Neural progenitor cell (in vitro differentiated cells): ENCODE data around the gene OR10G6. TPM values are rescaled to one million over a fixed set of nuclear protein-coding genes. Genes with fewer than 3 reads are reported as not detected.

Experiments
- DNase-seq: peaks from one replicate; pipeline ENCODE4 v3.0.0-alpha.2; 2016; ENCODE audit warnings: low spot score
- H2AFZ ChIP-seq: fragments of 200-600 bp; sonication (generic); replicated peaks from 2 replicates; pipeline ENCODE4 v1.6.1; 2016; ENCODE audit warnings: antibody characterized with exemption
- H3F3A ChIP-seq: fragments of 200-600 bp; sonication (generic); 2 replicates; pipeline ENCODE4 v1.6.1; 2016; ENCODE audit warnings: antibody characterized with exemption, low read depth
- H3K27ac ChIP-seq: fragments of 200-600 bp; sonication (generic); 2 replicates; pipeline ENCODE4 v1.5.1; 2016; ENCODE audit warnings: mild to moderate bottlenecking
- H3K27me3 ChIP-seq: fragments of 200-600 bp; sonication (generic); 2 replicates; pipeline ENCODE4 v1.6.1; 2016; ENCODE audit warnings: mild to moderate bottlenecking, moderate library complexity
- H3K36me3 ChIP-seq: fragments of 200-600 bp; sonication (generic); 2 replicates; pipeline ENCODE4 v1.5.1; 2016
- H3K4me1 ChIP-seq: fragments of 200-600 bp; sonication (generic); 2 replicates; pipeline ENCODE4 v1.6.1; 2016; ENCODE audit warnings: mixed run types
- H3K4me2 ChIP-seq: fragments of 200-600 bp; sonication (generic); 2 replicates; pipeline ENCODE4 v1.6.1; 2016
- H3K4me3 ChIP-seq: fragments of 200-600 bp; sonication (generic); 2 replicates; pipeline ENCODE4 v1.5.1; 2016
- H3K79me2 ChIP-seq: fragments of 200-600 bp; sonication (generic); 2 replicates; pipeline ENCODE4 v1.6.1; 2016; ENCODE audit warnings: low read depth
- H3K9ac ChIP-seq: fragments of 200-600 bp; sonication (generic); 2 replicates; pipeline ENCODE4 v1.6.1; 2016
- H3K9me3 ChIP-seq: fragments of 200-600 bp; sonication (generic); 2 replicates; pipeline ENCODE4 v1.5.1; 2016; ENCODE audit warnings: low read depth
- H4K20me1 ChIP-seq: fragments of 200-600 bp; sonication (generic); 2 replicates; pipeline ENCODE4 v1.6.1; 2016; ENCODE audit warnings: low read depth
- H3K27ac Mint-ChIP-seq: 3 replicates; pipeline ENCODE4 v1.8.0; 2021; ENCODE audit warnings: mixed read lengths
- H3K27me3 Mint-ChIP-seq: 2 replicates; pipeline ENCODE4 v1.8.0; 2022; ENCODE audit warnings: low read depth, mild to moderate bottlenecking, inconsistent platforms, moderate library complexity, mixed read lengths; ENCODE audit not compliant: insufficient read depth
- H3K36me3 Mint-ChIP-seq: 3 replicates; pipeline ENCODE4 v1.8.0; 2021; ENCODE audit warnings: mixed read lengths
- H3K4me1 Mint-ChIP-seq: 3 replicates; pipeline ENCODE4 v1.8.0; 2021; ENCODE audit warnings: mixed read lengths
- H3K4me3 Mint-ChIP-seq: 3 replicates; pipeline ENCODE4 v1.8.0; 2021; ENCODE audit warnings: mild to moderate bottlenecking, moderate library complexity, mixed read lengths
- H3K9me3 Mint-ChIP-seq: 3 replicates; pipeline ENCODE4 v1.8.0; 2020; ENCODE audit warnings: mixed read lengths
- EZH2 ChIP-seq: fragments of 200-600 bp; sonication (generic); IDR thresholded peaks from 2 replicates; pipeline ENCODE4 v1.6.1; 2017; ENCODE audit warnings: antibody characterized with exemption, mild to moderate bottlenecking, moderate library complexity
- EZH2phosphoT487 ChIP-seq: fragments of 200-600 bp; sonication (generic); IDR thresholded peaks from 2 replicates; pipeline ENCODE4 v1.6.1; 2017; ENCODE audit warnings: antibody characterized with exemption
- total RNA-seq: library from RNA; depleted of rRNA; stranded (reverse); fragments of >200 nt; gene quantifications from 2 replicates; pipeline ENCODE4 v1.2.3, GENCODE V29; 2015; ENCODE audit warnings: low replicate concordance
- TF ChIP-seq, protein P1 (sequence below): fragments of 200-600 bp; sonication (generic); IDR thresholded peaks from 2 replicates; pipeline ENCODE4 v1.5.1; 2017; ENCODE audit warnings: antibody characterized with exemption, mild to moderate bottlenecking

The OR10G6 gene
- total RNA-seq, 1 donor from 2014 or later = not detected

DNA sequence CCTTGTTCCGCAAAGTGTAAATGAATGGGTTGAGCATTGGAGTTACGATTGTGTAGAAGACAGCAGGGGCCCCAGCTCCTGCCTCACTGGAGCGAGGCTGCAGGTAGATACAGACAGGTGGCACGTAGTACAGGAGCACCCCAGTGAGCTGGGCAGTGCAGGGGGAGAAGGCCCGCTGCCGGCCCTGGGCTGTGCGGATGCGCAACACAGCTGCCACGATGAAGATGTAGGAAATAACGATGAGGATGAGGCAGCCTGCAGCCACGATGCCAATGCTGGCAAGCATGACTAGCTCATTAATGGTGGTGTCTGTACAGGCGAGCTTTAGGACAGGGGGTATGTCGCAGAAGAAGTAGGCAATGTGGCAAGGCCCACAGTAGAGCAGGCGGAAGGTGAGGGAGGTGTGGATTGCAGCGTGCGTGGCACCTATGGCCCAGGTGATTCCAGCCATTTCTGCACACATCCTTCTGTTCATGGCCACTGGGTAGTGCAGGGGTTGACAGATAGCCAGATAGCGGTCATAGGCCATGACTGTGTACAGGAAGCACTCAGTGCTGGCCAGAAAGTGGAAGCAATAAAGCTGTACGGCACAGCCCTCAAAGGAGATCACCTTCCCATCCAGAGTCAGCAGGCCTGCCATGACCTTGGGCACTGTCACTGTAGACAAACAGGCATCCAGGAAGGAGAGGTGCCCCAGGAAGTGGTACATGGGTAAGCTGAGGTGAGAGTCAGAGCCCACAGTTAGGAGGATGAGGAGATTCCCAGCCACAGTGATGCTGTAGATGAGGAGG is 18.0 kb downstream of the OR10G6 start:
- Histone ChIP-seq H3K4me1 (peaks cover 20% of the 10 kb centered on the region), H3K4me3 (no peak overlapping the region), H3K9me3 (no peaks in the 10 kb centered on the region), H3K27me3 (no peaks in the 10 kb centered on the region), H3F3A (peaks cover 7% of the 10 kb centered on the region), H3K4me2 (no peak overlapping the region), H2AFZ (no peak overlapping the region), H3K9ac (no peak overlapping the region), H3K79me2 (no peaks in the 10 kb centered on the region), H4K20me1 (no peaks in the 10 kb centered on the region), H3K36me3 (no peaks in the 10 kb centered on the region), H3K27ac (no peak overlapping the region)
- Mint-ChIP-seq H3K9me3 (peaks cover 3% of the 10 kb centered on the region), H3K27ac (no peak overlapping the region), H3K4me3 (no peak overlapping the region), H3K36me3 (no peaks in the 10 kb centered on the region), H3K27me3 (peaks cover 5% of the 10 kb centered on the region), H3K4me1 (peaks cover 5% of the 10 kb centered on the region)
- DNase-seq = no peak
- TF ChIP-seq EZH2 (no peak), EZH2phosphoT487 (no peak)

DNA sequence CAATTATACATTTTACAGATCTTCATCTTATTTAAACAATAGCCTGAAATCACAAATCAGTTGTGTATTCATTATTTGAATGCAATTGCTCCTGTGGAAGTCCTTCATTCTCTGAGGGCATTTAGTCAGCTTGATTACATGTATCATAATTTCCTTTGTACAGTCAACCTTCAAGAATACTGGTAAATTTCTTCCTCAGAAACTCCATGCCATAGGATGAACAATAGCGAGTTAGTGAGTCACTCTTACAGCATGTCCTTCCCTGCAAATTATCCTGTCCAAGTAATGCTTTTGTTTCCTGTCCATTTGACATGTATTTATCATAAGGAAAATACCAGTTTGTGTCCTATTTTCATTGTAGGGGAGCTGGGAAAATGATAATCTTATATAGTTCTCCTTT is 21.1 kb downstream of the OR10G6 start:
- H3K4me2 ChIP-seq = no peak overlapping the region
- peaks cover 5% of the 10 kb centered on the region for H3K9me3 Mint-ChIP-seq
- no peaks in the 10 kb centered on the region for H3F3A ChIP-seq
- H4K20me1 ChIP-seq = no peaks in the 10 kb centered on the region
- H3K9me3 ChIP-seq = no peaks in the 10 kb centered on the region
- no peak overlapping the region for H3K4me3 ChIP-seq
- no peak for DNase-seq
- H3K27me3 ChIP-seq = no peaks in the 10 kb centered on the region
- H3K36me3 ChIP-seq = no peaks in the 10 kb centered on the region
- H3K4me1 Mint-ChIP-seq = no peaks in the 10 kb centered on the region
- no peak for TF ChIP-seq EZH2phosphoT487
- TF ChIP-seq, protein P1, sequence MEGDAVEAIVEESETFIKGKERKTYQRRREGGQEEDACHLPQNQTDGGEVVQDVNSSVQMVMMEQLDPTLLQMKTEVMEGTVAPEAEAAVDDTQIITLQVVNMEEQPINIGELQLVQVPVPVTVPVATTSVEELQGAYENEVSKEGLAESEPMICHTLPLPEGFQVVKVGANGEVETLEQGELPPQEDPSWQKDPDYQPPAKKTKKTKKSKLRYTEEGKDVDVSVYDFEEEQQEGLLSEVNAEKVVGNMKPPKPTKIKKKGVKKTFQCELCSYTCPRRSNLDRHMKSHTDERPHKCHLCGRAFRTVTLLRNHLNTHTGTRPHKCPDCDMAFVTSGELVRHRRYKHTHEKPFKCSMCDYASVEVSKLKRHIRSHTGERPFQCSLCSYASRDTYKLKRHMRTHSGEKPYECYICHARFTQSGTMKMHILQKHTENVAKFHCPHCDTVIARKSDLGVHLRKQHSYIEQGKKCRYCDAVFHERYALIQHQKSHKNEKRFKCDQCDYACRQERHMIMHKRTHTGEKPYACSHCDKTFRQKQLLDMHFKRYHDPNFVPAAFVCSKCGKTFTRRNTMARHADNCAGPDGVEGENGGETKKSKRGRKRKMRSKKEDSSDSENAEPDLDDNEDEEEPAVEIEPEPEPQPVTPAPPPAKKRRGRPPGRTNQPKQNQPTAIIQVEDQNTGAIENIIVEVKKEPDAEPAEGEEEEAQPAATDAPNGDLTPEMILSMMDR = no peak
- TF ChIP-seq EZH2 = no peak
- H3K27ac Mint-ChIP-seq = no peak overlapping the region
- H3K4me1 ChIP-seq = peaks cover 5% of the 10 kb centered on the region
- no peaks in the 10 kb centered on the region for H3K36me3 Mint-ChIP-seq
- no peak overlapping the region for H3K9ac ChIP-seq
- no peak overlapping the region for H3K4me3 Mint-ChIP-seq
- peak overlapping the region; percentile 40 for H2AFZ ChIP-seq
- H3K27ac ChIP-seq = no peak overlapping the region
- H3K79me2 ChIP-seq = no peaks in the 10 kb centered on the region
- H3K27me3 Mint-ChIP-seq = peaks cover 3% of the 10 kb centered on the region

DNA sequence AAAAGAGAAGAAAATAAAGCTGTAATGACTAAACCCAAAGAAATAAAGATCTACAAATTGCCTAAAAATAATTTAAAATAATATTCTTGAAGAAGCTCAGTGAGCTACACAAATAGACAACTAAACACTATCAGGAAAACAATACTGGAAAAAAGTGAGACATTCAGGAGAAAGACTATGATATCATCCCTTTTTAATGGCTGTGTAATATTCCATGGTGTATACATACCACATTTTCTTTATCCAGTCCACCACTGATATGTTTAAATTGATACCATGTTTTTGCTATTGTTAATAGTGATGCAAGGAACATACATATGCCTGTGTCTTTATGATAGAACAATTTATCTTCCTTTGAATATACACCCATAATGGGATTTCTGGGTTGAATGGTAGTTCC is 38.2 kb downstream of the OR10G6 start:
- no peak overlapping the region for H3K27ac ChIP-seq
- H3K9ac ChIP-seq = no peak overlapping the region
- H3K4me3 Mint-ChIP-seq = no peak overlapping the region
- no peak overlapping the region for H2AFZ ChIP-seq
- H3K4me2 ChIP-seq = no peak overlapping the region
- no peaks in the 10 kb centered on the region for H4K20me1 ChIP-seq
- no peak for DNase-seq
- H3K4me1 Mint-ChIP-seq = no peaks in the 10 kb centered on the region
- no peaks in the 10 kb centered on the region for H3F3A ChIP-seq
- H3K4me3 ChIP-seq = no peak overlapping the region
- no peaks in the 10 kb centered on the region for H3K36me3 Mint-ChIP-seq
- H3K27me3 Mint-ChIP-seq = no peaks in the 10 kb centered on the region
- no peak overlapping the region for H3K27ac Mint-ChIP-seq
- no peaks in the 10 kb centered on the region for H3K79me2 ChIP-seq
- H3K4me1 ChIP-seq = no peaks in the 10 kb centered on the region
- H3K27me3 ChIP-seq = no peaks in the 10 kb centered on the region
- no peaks in the 10 kb centered on the region for H3K9me3 ChIP-seq
- H3K9me3 Mint-ChIP-seq = peaks cover 6% of the 10 kb centered on the region
- TF ChIP-seq EZH2 (no peak), EZH2phosphoT487 (no peak)
- TF ChIP-seq, protein P1 = no peak
- H3K36me3 ChIP-seq = no peaks in the 10 kb centered on the region

DNA sequence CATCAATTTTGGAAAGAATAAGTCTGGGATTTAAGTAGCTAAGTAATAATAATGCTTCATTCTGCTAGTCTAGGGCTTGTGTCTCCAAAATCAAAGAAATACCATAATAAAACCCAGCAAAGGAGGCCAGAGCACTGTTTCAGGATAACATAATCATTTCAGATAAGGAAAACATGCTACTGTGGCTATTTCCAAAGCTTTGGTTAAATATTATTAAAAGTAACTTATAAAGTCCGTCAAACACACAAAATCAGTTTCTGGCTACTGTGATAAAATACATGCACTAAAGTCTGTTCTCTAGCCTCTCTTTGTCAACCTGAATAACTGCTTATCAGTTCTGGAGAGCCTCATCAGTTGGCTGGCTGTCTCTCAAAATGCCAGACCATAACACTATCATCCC is 49.8 kb downstream of the OR10G6 start:
- Histone ChIP-seq H3K9me3 (no peaks in the 10 kb centered on the region), H4K20me1 (no peaks in the 10 kb centered on the region), H3K27me3 (no peaks in the 10 kb centered on the region), H3K4me1 (no peaks in the 10 kb centered on the region), H2AFZ (no peak overlapping the region), H3K4me2 (no peak overlapping the region), H3K27ac (no peak overlapping the region), H3K9ac (no peak overlapping the region), H3K79me2 (no peaks in the 10 kb centered on the region), H3F3A (no peaks in the 10 kb centered on the region), H3K36me3 (no peaks in the 10 kb centered on the region), H3K4me3 (no peak overlapping the region)
- Mint-ChIP-seq H3K27ac (no peak overlapping the region), H3K9me3 (no peaks in the 10 kb centered on the region), H3K36me3 (no peaks in the 10 kb centered on the region), H3K27me3 (no peaks in the 10 kb centered on the region), H3K4me3 (no peak overlapping the region), H3K4me1 (no peaks in the 10 kb centered on the region)
- TF ChIP-seq EZH2phosphoT487 = no peak
- TF ChIP-seq, protein P1 = no peak
- no peak for TF ChIP-seq EZH2
- no peak for DNase-seq
